ENCODE data around the gene GREB1L. TPM values are rescaled to one million over a fixed set of nuclear protein-coding genes. Genes with fewer than 3 reads are reported as not detected.

Gene GREB1L
- total and polyA plus RNA-seq, 2 donors, result 0.10 to 1.4 TPM

GRCh38 chr18:21433436-21433835, 191.4 kb downstream of the GREB1L start:
- no peak for DNase-seq (ENCODE audit: extremely low spot score)
- Histone ChIP-seq H3K4me1 (ENCODE audit: insufficient read depth) (no peaks in the 10 kb centered on the region), H3K27ac (ENCODE audit: low read depth) (no peak overlapping the region), H3K36me3 (ENCODE audit: insufficient read depth) (no peaks in the 10 kb centered on the region), H3K4me3 (ENCODE audit: low read depth, low read length) (no peak overlapping the region)
- 49% methylated on average over 1 of the region's 1 CpG for WGBS

- 68% methylated on average over 4 of the region's 4 CpGs for WGBS
These were observed 197.4 kb downstream of the GREB1L start for GRCh38 chr18:21439431-21439846.

DNA sequence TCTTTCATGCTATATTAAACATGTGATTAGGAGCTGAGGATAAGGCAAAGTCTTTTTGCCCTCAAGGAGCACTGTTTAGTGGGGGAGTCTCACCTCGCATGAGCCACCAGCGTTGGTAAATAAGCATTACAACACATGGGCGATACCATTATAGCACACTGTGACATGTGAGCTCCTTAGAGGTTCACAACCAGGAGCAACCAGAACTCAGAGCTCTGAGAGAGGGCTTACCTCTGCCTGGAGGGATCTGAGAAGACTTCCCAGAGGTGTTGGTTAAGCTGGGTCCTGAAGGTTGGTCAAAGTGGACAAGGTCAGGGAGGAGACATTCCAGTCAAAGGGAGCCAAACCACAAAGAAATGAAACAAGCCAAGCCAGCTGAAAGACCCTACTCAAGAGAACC, 199.6 kb downstream of the GREB1L start:
- no peaks in the 10 kb centered on the region for H3K36me3 ChIP-seq (ENCODE audit: insufficient read depth)
- no peak overlapping the region for H3K27ac ChIP-seq (ENCODE audit: low read depth)
- 83% methylated on average over 3 of the region's 3 CpGs for WGBS
- no peak for DNase-seq (ENCODE audit: extremely low spot score)
- no peak overlapping the region for H3K4me3 ChIP-seq (ENCODE audit: low read depth, low read length)
- no peaks in the 10 kb centered on the region for H3K4me1 ChIP-seq (ENCODE audit: insufficient read depth)

More at GRCh38 chr18:21439431-21439846, 197.4 kb downstream of the GREB1L start:
- DNase-seq (ENCODE audit: extremely low spot score), result no peak
- no peak overlapping the region for H3K4me3 ChIP-seq (ENCODE audit: low read depth, low read length)
- no peaks in the 10 kb centered on the region for H3K4me1 ChIP-seq (ENCODE audit: insufficient read depth)
- H3K27ac ChIP-seq (ENCODE audit: low read depth), result no peak overlapping the region
- H3K36me3 ChIP-seq (ENCODE audit: insufficient read depth), result no peaks in the 10 kb centered on the region

DNA sequence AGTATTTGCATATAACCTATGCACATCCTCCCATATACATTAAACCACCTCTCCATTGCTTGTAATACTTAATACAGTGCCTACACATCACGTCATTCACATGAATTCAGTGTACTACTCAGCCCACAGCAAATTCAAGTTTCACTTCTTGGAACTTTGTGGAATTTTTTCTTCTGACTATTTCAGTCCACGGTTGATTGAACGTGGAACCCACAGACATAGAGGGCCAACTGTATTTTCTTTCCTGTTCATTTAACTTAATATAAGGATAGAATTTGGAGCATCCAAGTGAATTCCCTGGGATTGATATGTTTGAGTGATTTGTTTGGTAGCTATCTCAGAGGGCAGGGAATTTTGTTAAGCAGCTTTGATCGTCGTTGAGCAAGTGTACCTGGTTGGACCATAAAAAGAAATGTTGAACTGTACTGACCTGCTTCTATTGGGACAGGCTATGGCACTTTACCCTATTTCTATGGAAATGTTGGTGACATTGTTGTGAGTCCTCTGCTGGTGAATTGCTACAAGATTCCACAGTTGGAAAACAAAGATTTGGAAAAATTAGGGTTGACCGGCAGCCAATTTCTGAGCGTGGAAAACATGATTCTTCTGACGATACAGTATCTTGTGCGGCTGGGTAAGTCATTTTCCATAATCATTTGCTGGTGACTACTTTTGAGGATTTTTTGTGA, 201.9 kb downstream of the GREB1L start:
- no peak for DNase-seq (ENCODE audit: extremely low spot score)
- 78% methylated on average over 9 of the region's 9 CpGs for WGBS
- no peaks in the 10 kb centered on the region for H3K36me3 ChIP-seq (ENCODE audit: insufficient read depth)
- H3K27ac ChIP-seq (ENCODE audit: low read depth), result no peak overlapping the region
- H3K4me3 ChIP-seq (ENCODE audit: low read depth, low read length), result no peak overlapping the region
- no peaks in the 10 kb centered on the region for H3K4me1 ChIP-seq (ENCODE audit: insufficient read depth)

DNA sequence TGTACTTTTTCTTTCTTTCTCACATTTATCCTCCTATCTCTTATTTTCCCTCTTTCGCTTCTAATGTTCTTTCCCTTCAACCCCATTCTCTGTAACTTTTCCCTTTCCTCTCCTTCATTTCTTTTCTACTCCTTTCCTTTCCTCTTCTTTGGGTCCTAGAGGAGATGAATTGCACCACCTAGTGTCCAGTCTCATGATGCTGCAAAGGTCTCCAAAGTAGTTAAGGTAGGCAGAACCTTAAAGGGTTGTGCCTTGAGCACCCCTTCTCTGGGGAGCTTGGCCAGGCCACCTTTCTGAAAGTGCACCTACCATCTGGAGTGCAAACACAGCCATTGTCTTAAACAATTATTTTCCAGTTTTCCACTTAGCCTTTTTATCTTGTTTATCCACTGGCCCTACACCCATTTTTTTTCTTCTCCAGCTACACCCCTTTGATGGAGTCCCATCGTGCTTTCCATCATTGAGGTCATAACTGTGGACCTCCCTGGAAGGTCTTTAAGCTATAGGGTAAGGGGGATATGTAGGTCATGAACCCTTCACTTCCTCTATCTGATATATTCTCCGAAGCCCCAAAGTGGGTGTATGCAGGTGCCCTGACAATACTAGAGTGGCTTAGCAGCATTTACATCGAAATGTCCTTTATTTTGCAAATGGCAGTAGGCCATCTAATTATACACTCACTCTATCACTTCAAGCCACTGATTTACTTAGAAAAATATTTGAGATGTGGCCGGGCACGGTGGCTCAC, 202.6 kb downstream of the GREB1L start:
- no peaks in the 10 kb centered on the region for H3K36me3 ChIP-seq (ENCODE audit: insufficient read depth)
- 79% methylated on average over 6 of the region's 6 CpGs for WGBS
- DNase-seq (ENCODE audit: extremely low spot score), result no peak
- no peaks in the 10 kb centered on the region for H3K4me1 ChIP-seq (ENCODE audit: insufficient read depth)
- no peak overlapping the region for H3K4me3 ChIP-seq (ENCODE audit: low read depth, low read length)
- H3K27ac ChIP-seq (ENCODE audit: low read depth), result no peak overlapping the region

GRCh38 chr18:21448299-21448698, 206.3 kb downstream of the GREB1L start:
- Histone ChIP-seq H3K36me3 (ENCODE audit: insufficient read depth) (no peaks in the 10 kb centered on the region), H3K4me1 (ENCODE audit: insufficient read depth) (no peaks in the 10 kb centered on the region), H3K27ac (ENCODE audit: low read depth) (no peak overlapping the region), H3K4me3 (ENCODE audit: low read depth, low read length) (no peak overlapping the region)
- DNase-seq (ENCODE audit: extremely low spot score), result no peak

- H3K27ac ChIP-seq (ENCODE audit: low read depth), result no peak overlapping the region
- H3K4me1 ChIP-seq (ENCODE audit: insufficient read depth), result no peaks in the 10 kb centered on the region
- H3K36me3 ChIP-seq (ENCODE audit: insufficient read depth), result no peaks in the 10 kb centered on the region
- H3K4me3 ChIP-seq (ENCODE audit: low read depth, low read length), result no peak overlapping the region
- 90% methylated on average over 5 of the region's 5 CpGs for WGBS
- no peak for DNase-seq (ENCODE audit: extremely low spot score)
These were observed 207.6 kb downstream of the GREB1L start for GRCh38 chr18:21449367-21450290.

GRCh38 chr18:21450503-21450902, 208.5 kb downstream of the GREB1L start:
- H3K4me3 ChIP-seq (ENCODE audit: low read depth, low read length), result no peak overlapping the region
- WGBS, result 78% methylated on average over 2 of the region's 2 CpGs
- no peaks in the 10 kb centered on the region for H3K4me1 ChIP-seq (ENCODE audit: insufficient read depth)

GRCh38 chr18:21450913-21451312, 208.9 kb downstream of the GREB1L start:
- Histone ChIP-seq H3K4me3 (ENCODE audit: low read depth, low read length) (no peak overlapping the region), H3K36me3 (ENCODE audit: insufficient read depth) (no peaks in the 10 kb centered on the region), H3K27ac (ENCODE audit: low read depth) (no peak overlapping the region), H3K4me1 (ENCODE audit: insufficient read depth) (no peaks in the 10 kb centered on the region)
- 67% methylated on average over 1 of the region's 1 CpG for whole genome bisulfite sequencing
- no peak for DNase-seq (ENCODE audit: extremely low spot score)

More at GRCh38 chr18:21450503-21450902, 208.5 kb downstream of the GREB1L start:
- DNase-seq (ENCODE audit: extremely low spot score), result no peak
- H3K27ac ChIP-seq (ENCODE audit: low read depth), result no peak overlapping the region
- H3K36me3 ChIP-seq (ENCODE audit: insufficient read depth), result no peaks in the 10 kb centered on the region

GRCh38 chr18:21451851-21452250, 209.8 kb downstream of the GREB1L start:
- Histone ChIP-seq H3K36me3 (ENCODE audit: insufficient read depth) (no peaks in the 10 kb centered on the region), H3K4me3 (ENCODE audit: low read depth, low read length) (no peak overlapping the region), H3K27ac (ENCODE audit: low read depth) (no peak overlapping the region), H3K4me1 (ENCODE audit: insufficient read depth) (no peaks in the 10 kb centered on the region)
- WGBS, result 44% methylated on average over 2 of the region's 2 CpGs
- DNase-seq (ENCODE audit: extremely low spot score), result no peak

DNA sequence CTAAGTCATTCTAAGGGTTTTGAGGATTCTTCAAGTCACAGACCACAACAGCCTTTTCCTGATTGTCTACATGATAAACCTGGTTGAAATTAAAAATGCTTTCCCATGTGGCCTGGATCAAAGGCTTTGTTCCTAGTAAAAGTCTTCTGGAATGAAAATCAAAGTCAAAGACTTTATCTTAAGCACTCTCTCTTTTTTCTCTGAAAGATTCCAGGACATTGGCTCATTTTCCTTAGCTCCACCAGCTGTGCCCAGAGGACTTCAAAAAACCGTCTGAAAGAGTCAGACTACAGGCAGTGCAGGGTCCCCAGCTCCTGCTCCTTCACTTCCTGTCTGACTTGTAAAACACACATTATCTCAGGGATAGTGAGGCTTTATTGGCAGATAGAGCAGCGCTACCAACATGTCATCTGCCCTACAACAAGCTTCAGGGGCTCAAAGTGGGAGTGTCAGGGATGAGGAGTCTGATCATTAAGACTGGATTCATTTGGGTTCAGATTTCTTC, 210.3 kb downstream of the GREB1L start:
- WGBS, result 22% methylated on average over 2 of the region's 2 CpGs
- Histone ChIP-seq H3K27ac (ENCODE audit: low read depth) (no peak overlapping the region), H3K4me1 (ENCODE audit: insufficient read depth) (no peaks in the 10 kb centered on the region), H3K36me3 (ENCODE audit: insufficient read depth) (no peaks in the 10 kb centered on the region), H3K4me3 (ENCODE audit: low read depth, low read length) (no peak overlapping the region)
- no peak for DNase-seq (ENCODE audit: extremely low spot score)

DNA sequence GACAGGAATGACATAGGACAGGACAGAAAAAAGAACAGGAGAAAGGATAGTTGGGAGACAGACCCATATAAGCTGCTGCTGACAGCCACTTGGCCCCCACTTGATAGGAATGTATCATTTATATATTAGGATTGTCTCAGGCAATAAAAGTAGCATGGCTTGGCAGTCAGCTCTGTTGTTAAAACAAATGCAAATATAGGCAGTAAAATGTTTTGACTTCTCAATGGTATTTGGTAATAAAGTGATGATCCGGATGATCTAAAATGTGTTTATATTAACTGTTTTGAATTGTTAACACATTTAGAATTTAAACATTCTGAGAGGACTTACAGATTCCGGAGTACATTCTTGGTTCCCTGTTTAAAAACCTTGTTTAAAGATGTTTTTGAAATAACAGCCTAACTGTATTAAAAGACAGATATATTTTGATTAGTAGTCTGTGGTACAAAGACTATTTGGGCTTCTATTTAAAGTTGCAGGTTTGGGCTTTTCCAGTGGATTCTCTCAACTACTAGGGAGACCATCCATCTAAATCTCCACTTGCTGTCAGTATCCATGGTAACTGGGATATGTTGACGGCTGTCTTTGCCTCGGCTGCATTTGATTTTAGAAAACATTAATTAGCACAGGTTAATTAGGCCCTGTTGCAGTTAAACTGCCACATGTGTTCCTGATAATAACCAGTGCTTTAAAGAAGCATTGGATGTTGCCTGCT, 210.9 kb downstream of the GREB1L start:
- Histone ChIP-seq H3K36me3 (ENCODE audit: insufficient read depth) (no peaks in the 10 kb centered on the region), H3K4me1 (ENCODE audit: insufficient read depth) (no peaks in the 10 kb centered on the region), H3K4me3 (ENCODE audit: low read depth, low read length) (no peak overlapping the region), H3K27ac (ENCODE audit: low read depth) (no peak overlapping the region)
- no peak for DNase-seq (ENCODE audit: extremely low spot score)
- WGBS, result 25% methylated on average over 4 of the region's 4 CpGs

- no peak for DNase-seq (ENCODE audit: extremely low spot score)
- WGBS, result 48% methylated on average over 6 of the region's 6 CpGs
- Histone ChIP-seq H3K4me3 (ENCODE audit: low read depth, low read length) (no peak overlapping the region), H3K4me1 (ENCODE audit: insufficient read depth) (no peaks in the 10 kb centered on the region), H3K36me3 (ENCODE audit: insufficient read depth) (no peaks in the 10 kb centered on the region), H3K27ac (ENCODE audit: low read depth) (no peak overlapping the region)
These were observed 211.5 kb downstream of the GREB1L start for GRCh38 chr18:21453511-21453901.

All from urinary bladder (tissue), 4 donors.